GM13976 (cell line): ENCODE measurements around the gene MICU2.

Experiments used
- DNase-seq: peaks from one replicate; pipeline ENCODE4 v3.0.0; 2012; ENCODE audit warnings: low spot score
- CTCF ChIP-seq: IDR thresholded peaks from 2 replicates; pipeline ENCODE4 v1.5.1; 2012; ENCODE audit warnings: borderline replicate concordance, mild to moderate bottlenecking; ENCODE audit not compliant: insufficient read depth; ENCODE audit errors: extremely low read depth, missing control alignments, control extremely low read depth
- in situ Hi-C: fragments of 300-500 bp; cut with MboI; formaldehyde crosslinking; loops from one replicate; pipeline ENCODE4 v1.12.0; 2022; ENCODE audit warnings: low sequenced_read_pairs, mixed read lengths, inconsistent platforms; ENCODE audit not compliant: unreplicated experiment

MICU2 gene

GRCh38 chr13:21518617-21519144 lies 85.3 kb downstream of the MICU2 start:
- TF ChIP-seq CTCF, result no peak
- in situ Hi-C loops, result no loop called here
- DNase-seq, result no peak

- TF ChIP-seq CTCF, result no peak
- in situ Hi-C loops, result no loop called here
- DNase-seq, result no peak
These were observed 86.4 kb downstream of the MICU2 start for GRCh38 chr13:21517576-21517975.

- DNase-seq, result no peak
- in situ Hi-C loops, result no loop called here
- no peak for TF ChIP-seq CTCF
These were observed 87.2 kb downstream of the MICU2 start for GRCh38 chr13:21516805-21517204.

GRCh38 chr13:21511849-21512248 lies 92.1 kb downstream of the MICU2 start:
- no peak for TF ChIP-seq CTCF
- DNase-seq, result no peak
- in situ Hi-C loops, result no loop called here

- DNase-seq, result no peak
- in situ Hi-C loops, result no loop called here
- no peak for TF ChIP-seq CTCF
These were observed 99.6 kb downstream of the MICU2 start for GRCh38 chr13:21504379-21504778.

GRCh38 chr13:21501686-21502085 lies 102.3 kb downstream of the MICU2 start:
- DNase-seq, result no peak
- no peak for TF ChIP-seq CTCF
- in situ Hi-C loops, result no loop called here
